AG04450 (cell line): ENCODE data around the gene PARG. TPM values are rescaled to one million over a fixed set of nuclear protein-coding genes. Genes with fewer than 3 reads are reported as not detected.

ENCODE experiments used
- CTCF ChIA-PET: fragments of 300-600, 350-600 bp; formaldehyde crosslinking; extraction: SDS; loops from one replicate; lab custom pipeline; 2022; ENCODE audit warnings: antibody characterized with exemption, inconsistent platforms; lab: Charles Lee
- POLR2A ChIA-PET: fragments of 350-600 bp; formaldehyde crosslinking; extraction: SDS; loops from one replicate; lab custom pipeline; 2021; ENCODE audit warnings: antibody characterized with exemption, inconsistent platforms; lab: Yijun Ruan, JAX
- DNase-seq: peaks from one replicate; pipeline ENCODE4 v3.0.0-alpha.2; 2011; ENCODE audit warnings: low read depth, low spot score
- H3K27ac ChIP-seq: one replicate; pipeline ENCODE4 v1.5.1; 2012; ENCODE audit warnings: low read depth, low read length, control low read depth
- H3K27me3 ChIP-seq: one replicate; pipeline ENCODE4 v1.6.0; 2012; ENCODE audit warnings: low read length; ENCODE audit not compliant: control insufficient read depth, insufficient read depth
- H3K4me3 ChIP-seq: 2 replicates; pipeline ENCODE4 v1.5.1; 2011; ENCODE audit warnings: mild to moderate bottlenecking, low read depth, low read length, control low read depth
- H3K9me3 ChIP-seq: 2 replicates; pipeline ENCODE4 v1.5.1; 2012; ENCODE audit warnings: low read length; ENCODE audit not compliant: control insufficient read depth, insufficient read depth
- polyA plus RNA-seq: library from polyadenylated mRNA; depleted of rRNA; stranded (reverse); fragments of >200 nt; gene quantifications from 2 replicates; pipeline ENCODE4 v1.2.3, GENCODE V29; 2011
- TF ChIP-seq, protein P1 (sequence below): IDR thresholded peaks from 2 replicates; pipeline ENCODE4 v1.5.1; 2011; ENCODE audit warnings: low read depth, low read length, control low read depth, inconsistent platforms

The PARG gene
- polyA plus RNA-seq, 1 experiment: 13.7 TPM

DNA sequence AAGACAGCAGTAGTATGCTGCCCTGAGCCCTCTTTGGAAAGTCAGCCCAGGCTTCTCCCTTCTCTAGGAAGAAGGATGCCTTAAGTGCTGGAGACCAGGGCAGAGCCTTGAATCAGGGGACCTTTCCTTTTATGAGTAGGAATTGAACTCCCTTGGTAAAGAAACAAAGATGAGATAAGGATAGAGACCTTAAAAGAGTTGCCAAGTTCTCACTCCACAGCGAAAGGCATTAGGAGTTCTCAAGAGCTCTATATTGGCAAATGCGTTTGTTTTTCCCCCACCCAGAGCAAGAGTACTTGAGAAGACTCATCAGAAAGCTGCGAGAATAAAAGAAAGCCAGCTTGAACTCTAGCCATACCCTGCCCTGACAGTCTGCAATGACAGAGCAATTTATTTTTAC is 106.9 kb downstream of the PARG start:
- ChIA-PET POLR2A (no interaction called here), CTCF (no interaction called here)
- no peaks in the 10 kb centered on the region for H3K9me3 ChIP-seq
- no peak overlapping the region for H3K27ac ChIP-seq
- TF ChIP-seq, protein P1, sequence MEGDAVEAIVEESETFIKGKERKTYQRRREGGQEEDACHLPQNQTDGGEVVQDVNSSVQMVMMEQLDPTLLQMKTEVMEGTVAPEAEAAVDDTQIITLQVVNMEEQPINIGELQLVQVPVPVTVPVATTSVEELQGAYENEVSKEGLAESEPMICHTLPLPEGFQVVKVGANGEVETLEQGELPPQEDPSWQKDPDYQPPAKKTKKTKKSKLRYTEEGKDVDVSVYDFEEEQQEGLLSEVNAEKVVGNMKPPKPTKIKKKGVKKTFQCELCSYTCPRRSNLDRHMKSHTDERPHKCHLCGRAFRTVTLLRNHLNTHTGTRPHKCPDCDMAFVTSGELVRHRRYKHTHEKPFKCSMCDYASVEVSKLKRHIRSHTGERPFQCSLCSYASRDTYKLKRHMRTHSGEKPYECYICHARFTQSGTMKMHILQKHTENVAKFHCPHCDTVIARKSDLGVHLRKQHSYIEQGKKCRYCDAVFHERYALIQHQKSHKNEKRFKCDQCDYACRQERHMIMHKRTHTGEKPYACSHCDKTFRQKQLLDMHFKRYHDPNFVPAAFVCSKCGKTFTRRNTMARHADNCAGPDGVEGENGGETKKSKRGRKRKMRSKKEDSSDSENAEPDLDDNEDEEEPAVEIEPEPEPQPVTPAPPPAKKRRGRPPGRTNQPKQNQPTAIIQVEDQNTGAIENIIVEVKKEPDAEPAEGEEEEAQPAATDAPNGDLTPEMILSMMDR: no peak
- no peaks in the 10 kb centered on the region for H3K27me3 ChIP-seq
- H3K4me3 ChIP-seq: no peak overlapping the region
- DNase-seq: no peak

GRCh38 chr10:49834201-49834600 is 107.6 kb downstream of the PARG start:
- ChIA-PET POLR2A (no interaction called here), CTCF (no interaction called here)
- TF ChIP-seq, protein P1: no peak
- no peaks in the 10 kb centered on the region for H3K9me3 ChIP-seq
- H3K4me3 ChIP-seq: no peak overlapping the region
- no peaks in the 10 kb centered on the region for H3K27me3 ChIP-seq
- DNase-seq: no peak
- H3K27ac ChIP-seq: no peak overlapping the region

- Histone ChIP-seq H3K27me3 (no peaks in the 10 kb centered on the region), H3K4me3 (no peak overlapping the region), H3K9me3 (no peaks in the 10 kb centered on the region), H3K27ac (no peak overlapping the region)
- no peak for DNase-seq
- TF ChIP-seq, protein P1: no peak
- ChIA-PET POLR2A (no interaction called here), CTCF (no interaction called here)
Observed at GRCh38 chr10:49833168-49833567, 108.7 kb downstream of the PARG start.

- POLR2A ChIA-PET: no interaction called here
- CTCF ChIA-PET: no interaction called here
Observed at GRCh38 chr10:49831352-49832035, 110.3 kb downstream of the PARG start.

GRCh38 chr10:49830846-49831245 is 111.0 kb downstream of the PARG start:
- Histone ChIP-seq H3K9me3 (no peaks in the 10 kb centered on the region), H3K27ac (no peak overlapping the region), H3K4me3 (no peak overlapping the region), H3K27me3 (no peaks in the 10 kb centered on the region)
- ChIA-PET CTCF (no interaction called here), POLR2A (no interaction called here)
- TF ChIP-seq, protein P1: no peak
- no peak for DNase-seq

More at GRCh38 chr10:49831352-49832035, 110.3 kb downstream of the PARG start:
- H3K27me3 ChIP-seq: no peaks in the 10 kb centered on the region
- TF ChIP-seq, protein P1: no peak
- H3K27ac ChIP-seq: no peak overlapping the region
- no peaks in the 10 kb centered on the region for H3K9me3 ChIP-seq
- no peak overlapping the region for H3K4me3 ChIP-seq
- no peak for DNase-seq
